Activated CD4-positive, alpha-beta T cell treated with anti-CD3 and anti-CD28 coated beads, Interleukin-2, amount 50 U/mL, for 1 hour (primary cell): ENCODE measurements around the gene A4GALT.
"Not testable (repeated sequence)": the region's sequence is repeated elsewhere in the genome, so short reads cannot be mapped to it uniquely, and the experiment has no call there.

Experiments
- DNase-seq: peaks from one replicate; pipeline ENCODE4 v3.0.0-alpha.2; 2020

Gene A4GALT

DNA sequence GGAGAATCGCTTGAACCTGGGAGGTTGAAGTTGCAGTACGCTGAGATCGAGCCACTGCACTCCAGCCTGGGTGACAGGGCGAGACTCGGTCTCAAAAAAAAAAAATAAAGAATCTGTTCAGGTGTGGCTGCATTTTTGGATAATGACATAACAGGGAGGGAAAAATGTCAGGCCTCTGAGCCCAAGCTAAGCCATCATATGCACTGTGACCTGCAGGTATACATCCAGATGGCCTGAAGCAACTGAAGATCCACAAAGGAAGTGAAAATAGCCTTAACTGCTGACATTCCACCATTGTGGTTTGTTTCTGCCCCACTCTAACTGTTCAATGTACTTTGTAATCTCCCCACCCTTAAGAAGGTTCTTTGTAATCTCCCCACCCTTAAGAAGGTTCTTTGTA lies 19.6 kb upstream of the A4GALT start:
- not testable (repeated sequence) for DNase-seq

DNA sequence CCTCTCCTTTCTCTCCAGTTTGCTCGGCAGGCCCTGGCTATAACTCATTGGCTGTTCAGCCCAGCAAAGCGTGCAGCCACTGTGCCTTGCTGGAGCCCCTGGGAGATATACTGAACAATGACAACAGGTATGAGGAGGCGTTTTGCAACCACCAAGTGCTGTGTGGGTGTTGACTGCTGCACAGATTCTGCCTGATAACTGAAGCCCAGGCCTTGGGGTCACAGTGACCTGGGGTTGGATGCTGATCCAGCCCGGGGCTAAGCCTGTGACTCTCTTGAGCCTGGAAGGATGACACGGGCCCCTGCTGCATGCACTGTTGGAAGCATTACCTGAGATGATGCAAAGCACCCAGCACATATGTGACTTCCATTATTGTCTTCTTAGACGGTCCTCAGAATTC lies 13.7 kb upstream of the A4GALT start:
- DNase-seq = no peak

GRCh38 chr22:42733394-42733793 lies 12.7 kb upstream of the A4GALT start:
- DNase-seq = not testable (repeated sequence)

DNA sequence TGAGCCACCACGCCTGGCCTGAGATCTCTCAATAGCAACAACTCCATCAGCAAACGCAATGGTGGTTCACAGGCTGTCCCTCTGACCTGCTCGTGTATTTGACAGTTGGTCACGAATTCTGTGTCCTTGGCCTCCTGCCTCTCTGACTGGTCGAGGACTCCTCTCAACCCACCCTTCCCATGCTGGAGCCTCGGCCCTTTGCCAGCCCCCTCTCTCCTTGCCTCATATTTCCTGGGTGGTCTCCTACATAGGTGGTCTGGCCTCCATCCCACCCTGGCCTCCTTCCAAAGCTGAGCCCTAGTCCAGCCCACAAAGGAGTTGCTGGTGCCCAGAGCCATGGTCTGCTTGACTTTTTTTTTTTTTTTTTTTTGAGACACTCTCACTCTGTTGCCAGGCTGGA lies 11.4 kb upstream of the A4GALT start:
- no peak for DNase-seq

GRCh38 chr22:42726811-42727210 lies 6.1 kb upstream of the A4GALT start:
- DNase-seq = no peak

GRCh38 chr22:42725606-42726355 lies 5.1 kb upstream of the A4GALT start:
- no peak for DNase-seq

GRCh38 chr22:42724062-42724461 lies 3.4 kb upstream of the A4GALT start:
- no peak for DNase-seq

GRCh38 chr22:42721045-42721434 lies 370 bp upstream of the A4GALT start:
- no peak for DNase-seq

DNA sequence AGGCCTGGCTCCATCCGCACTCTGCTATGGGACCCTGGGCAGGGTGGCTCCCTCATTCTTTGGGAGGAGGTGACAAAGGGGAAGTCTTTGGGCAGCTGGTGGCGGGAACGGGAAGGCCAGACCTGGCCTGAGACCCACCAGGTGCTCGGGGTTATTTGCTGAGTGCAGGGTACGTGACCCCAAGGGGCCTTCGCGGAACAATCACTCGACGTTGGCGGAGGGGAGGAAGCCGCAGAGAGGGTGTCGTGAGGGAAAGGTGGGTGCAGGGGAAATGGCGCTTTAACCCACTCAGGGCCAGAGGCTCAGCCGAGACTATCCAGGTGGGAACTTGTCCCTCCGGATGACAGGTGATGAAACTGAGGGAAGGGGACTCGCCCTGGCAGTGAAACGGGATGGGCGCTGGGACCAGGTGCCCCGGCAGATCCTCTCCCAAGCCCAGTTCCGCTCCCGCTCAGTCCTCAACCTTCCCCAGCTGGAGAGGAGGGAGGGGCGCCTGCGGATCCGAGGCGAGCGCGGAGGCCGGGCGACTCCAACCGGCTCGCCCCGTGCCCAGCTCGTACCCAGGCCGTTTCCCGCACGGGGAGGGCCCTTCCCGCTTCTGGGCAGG lies 911 bp downstream of the A4GALT start:
- no peak for DNase-seq

DNA sequence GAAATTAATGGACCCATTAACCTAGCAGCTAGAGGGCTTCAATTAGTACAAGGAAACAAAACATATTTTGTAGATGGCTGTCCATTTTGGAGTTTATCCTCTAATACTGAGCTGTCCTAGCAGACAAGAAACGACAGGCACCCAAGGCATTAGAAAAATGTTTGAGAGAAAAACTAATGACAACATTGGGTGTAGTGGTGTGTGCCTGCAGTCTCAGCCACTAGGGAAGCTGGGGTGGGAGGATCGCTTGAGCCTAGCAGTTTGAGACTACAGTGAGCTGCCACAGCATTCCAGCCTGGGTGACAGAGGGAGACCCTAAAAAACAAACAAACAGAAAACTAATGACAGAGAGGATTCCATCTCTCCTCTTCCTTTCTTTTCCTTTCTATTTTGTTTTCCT lies 1.5 kb downstream of the A4GALT start:
- no peak for DNase-seq

- no peak for DNase-seq
Measured at GRCh38 chr22:42717197-42717928, 3.3 kb downstream of the A4GALT start.

DNA sequence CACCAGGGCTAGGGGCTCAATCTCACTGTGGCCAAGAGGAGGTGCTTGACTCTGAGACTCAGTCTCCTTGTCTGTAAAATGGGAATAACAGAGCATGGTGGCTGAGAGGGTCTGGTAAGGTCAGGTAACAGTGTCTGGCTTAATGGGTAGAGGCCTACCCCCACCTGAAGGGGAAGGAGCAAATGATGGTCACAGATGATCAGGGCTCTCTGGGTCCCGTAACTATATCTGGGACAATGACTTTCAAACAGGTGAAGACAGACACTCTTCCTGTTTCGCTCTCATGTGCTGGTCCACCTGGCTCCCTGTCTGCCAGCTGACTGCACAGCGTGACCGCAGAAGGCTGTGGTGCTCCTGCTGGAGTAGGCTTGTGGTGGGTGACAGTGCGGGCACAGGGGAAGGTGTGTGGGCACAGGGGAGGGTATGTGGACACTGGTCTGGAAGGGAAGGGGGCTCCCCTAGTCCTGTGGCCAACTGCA lies 4.0 kb downstream of the A4GALT start:
- no peak for DNase-seq

GRCh38 chr22:42716221-42716620 lies 4.4 kb downstream of the A4GALT start:
- no peak for DNase-seq

DNA sequence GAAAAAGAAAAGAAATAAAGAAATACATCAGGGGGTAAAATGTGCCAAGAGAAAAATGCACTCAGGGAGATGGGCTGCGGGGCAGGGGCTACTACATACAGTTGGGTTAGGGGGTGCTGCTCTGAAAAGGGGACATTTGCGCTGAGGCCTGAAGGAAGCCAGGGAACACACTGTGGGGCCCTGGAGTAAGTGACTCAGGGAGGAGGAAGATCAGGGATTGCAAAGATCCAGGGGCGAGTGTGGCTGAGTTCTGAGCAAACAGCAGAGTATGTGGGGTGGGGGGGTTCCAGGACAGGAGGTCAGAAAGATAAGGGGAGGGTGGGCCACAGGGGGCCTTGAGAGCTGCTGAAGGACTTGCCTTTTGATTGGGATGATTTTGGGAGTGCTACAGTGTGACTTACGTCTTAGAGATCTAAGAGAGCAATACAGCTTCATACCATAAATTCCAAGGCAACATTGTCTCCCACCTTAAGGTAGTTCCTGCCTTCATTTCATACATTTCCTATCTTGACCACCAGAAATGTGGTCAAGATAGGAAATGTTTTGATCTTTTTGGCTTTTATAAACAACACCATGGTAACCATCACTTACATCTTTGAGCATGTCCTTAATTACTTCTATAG lies 5.8 kb downstream of the A4GALT start:
- no peak for DNase-seq

- DNase-seq = no peak
Measured at GRCh38 chr22:42714308-42714707, 6.4 kb downstream of the A4GALT start.

GRCh38 chr22:42711895-42712837 lies 8.5 kb downstream of the A4GALT start:
- DNase-seq = no peak

DNA sequence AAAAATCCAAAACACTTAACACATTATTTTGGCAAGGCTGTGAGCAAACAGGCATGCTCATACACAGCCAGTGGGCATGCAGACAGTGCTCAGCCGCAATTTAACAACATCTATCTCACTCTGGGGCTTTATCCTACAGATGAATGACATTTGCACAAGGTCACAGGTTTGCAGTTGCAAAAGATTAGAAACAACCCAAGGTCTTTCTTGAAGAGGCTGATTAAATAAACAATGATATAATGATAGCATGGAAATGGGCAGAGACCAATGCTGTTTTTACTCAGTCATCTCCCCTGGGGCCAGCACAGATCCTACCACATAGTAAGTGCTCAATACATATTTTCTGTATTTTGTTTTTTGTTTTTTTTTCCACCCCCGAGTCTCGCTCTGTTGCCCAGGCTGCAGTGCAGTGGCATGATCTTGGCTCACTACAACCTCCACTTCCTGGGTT lies 9.4 kb downstream of the A4GALT start:
- DNase-seq = no peak

DNA sequence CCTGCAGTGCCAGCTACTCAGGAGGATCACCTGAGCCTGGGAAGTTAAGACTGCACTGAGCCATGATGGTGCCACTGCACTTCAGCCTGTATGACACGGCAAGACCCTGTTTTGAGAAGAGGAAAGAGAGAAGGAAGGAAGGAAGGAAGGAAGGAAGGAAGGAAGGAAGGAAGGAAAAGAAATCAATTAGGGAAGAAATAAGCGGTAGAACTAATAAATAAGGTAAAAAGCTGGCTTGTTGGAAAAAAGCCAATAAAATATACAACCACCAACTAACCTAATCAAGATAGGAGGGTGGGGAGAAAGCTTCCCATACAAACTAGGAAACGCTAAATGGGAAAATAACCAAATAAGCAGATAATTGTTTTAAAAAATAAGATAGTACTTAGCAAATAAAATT lies 12.3 kb downstream of the A4GALT start:
- DNase-seq = no peak

- no peak for DNase-seq
Measured at GRCh38 chr22:42707496-42707895, 13.2 kb downstream of the A4GALT start.

DNA sequence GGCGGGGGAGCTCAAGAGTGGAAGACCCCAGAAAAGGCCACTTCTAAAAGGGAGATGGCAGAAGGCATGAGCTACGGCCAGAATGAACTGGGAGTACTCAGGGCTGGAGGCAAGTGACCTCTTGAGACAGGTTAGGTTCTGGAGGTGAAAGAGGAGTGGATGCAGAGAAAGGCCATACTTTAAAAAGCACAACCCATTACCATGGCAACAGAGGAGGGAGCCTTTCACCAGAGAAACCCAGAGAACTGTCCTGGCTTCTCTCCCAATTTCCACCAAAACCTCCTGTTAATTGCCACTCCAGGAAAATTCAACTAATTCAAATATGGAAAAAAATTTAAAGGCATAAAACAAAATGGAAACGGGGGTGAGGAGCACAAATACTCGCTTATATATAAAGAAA lies 15.8 kb downstream of the A4GALT start:
- no peak for DNase-seq

DNA sequence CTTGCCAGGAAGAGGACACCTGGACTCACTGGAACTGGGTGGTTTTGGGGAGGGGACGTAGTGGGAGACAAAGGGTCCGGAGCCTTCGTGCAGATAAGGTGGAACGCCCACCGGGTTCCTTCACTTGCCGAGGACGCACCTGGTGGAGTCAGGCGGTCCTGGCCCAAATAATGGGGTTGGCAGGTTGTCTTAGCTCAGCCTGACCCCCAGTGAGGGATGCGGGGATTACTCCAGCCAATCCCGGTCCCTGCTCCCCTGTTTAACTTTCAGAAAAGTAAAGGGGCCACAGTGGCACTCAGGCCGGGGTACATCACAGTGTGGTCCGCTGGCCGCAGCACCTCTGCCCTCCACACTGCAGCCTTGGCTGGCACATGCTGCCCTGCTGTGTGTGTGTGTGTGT lies 18.0 kb downstream of the A4GALT start:
- no peak for DNase-seq

- DNase-seq = no peak
Measured at GRCh38 chr22:42701694-42702093, 19.0 kb downstream of the A4GALT start.
